ENCODE data around the gene HOXA13. TPM values are rescaled to one million over a fixed set of nuclear protein-coding genes. Genes with fewer than 3 reads are reported as not detected.

HOXA13 gene
- total RNA-seq, 1 experiment from 2014 or later: 3.4 TPM

- DNase-seq (ENCODE audit: low read depth): no peak
These were observed 29.2 kb downstream of the HOXA13 start for GRCh38 chr7:27170426-27171324.

GRCh38 chr7:27169658-27170425, 30.0 kb downstream of the HOXA13 start:
- DNase-seq (ENCODE audit: low read depth): peak; percentile 82

- DNase-seq (ENCODE audit: low read depth): peak; percentile 60
These were observed 31.5 kb downstream of the HOXA13 start for GRCh38 chr7:27168265-27168947.

GRCh38 chr7:27167916-27168264, 32.0 kb downstream of the HOXA13 start:
- peak; percentile 65 for DNase-seq (ENCODE audit: low read depth)

GRCh38 chr7:27166531-27167505, 33.1 kb downstream of the HOXA13 start:
- peak; percentile 83 for DNase-seq (ENCODE audit: low read depth)

- peak; percentile 65 for DNase-seq (ENCODE audit: low read depth)
These were observed 33.8 kb downstream of the HOXA13 start for GRCh38 chr7:27165996-27166530.

- DNase-seq (ENCODE audit: low read depth): peak; percentile 93
These were observed 34.5 kb downstream of the HOXA13 start, which contains the start of gene HOXA9 for GRCh38 chr7:27165089-27165995. HOXA9 (minus strand) TSS chr7:27165537; CDS start chr7:27165457, 80 bp downstream.

GRCh38 chr7:27164367-27165088, 35.4 kb downstream of the HOXA13 start:
- DNase-seq (ENCODE audit: low read depth): peak; percentile 60

GRCh38 chr7:27164045-27164366, 35.9 kb downstream of the HOXA13 start:
- DNase-seq (ENCODE audit: low read depth): peak; percentile 28

GRCh38 chr7:27163288-27164044, 36.4 kb downstream of the HOXA13 start:
- DNase-seq (ENCODE audit: low read depth): peak; percentile 40

- peak; percentile 22 for DNase-seq (ENCODE audit: low read depth)
These were observed 37.2 kb downstream of the HOXA13 start for GRCh38 chr7:27162561-27163287.

- DNase-seq (ENCODE audit: low read depth): peak; percentile 49
These were observed 38.0 kb downstream of the HOXA13 start for GRCh38 chr7:27161721-27162560.

GRCh38 chr7:27161214-27161720, 38.6 kb downstream of the HOXA13 start:
- peak; percentile 65 for DNase-seq (ENCODE audit: low read depth)

- DNase-seq (ENCODE audit: low read depth): peak; percentile 80
These were observed 39.2 kb downstream of the HOXA13 start for GRCh38 chr7:27160546-27161213.

- DNase-seq (ENCODE audit: low read depth): no peak
These were observed 39.7 kb downstream of the HOXA13 start for GRCh38 chr7:27160145-27160545.

Measured in M059J (cell line).